Gastrocnemius medialis (tissue), 4 donors: ENCODE results near the gene AGTRAP.

Experiments used
- CTCF ChIP-seq, 5 experiments: fragments of 450-650 bp in 3 of 5; fragments of 200-600 bp in 2 of 5; sonication (generic) in 2 of 5; IDR thresholded peaks in 4 of 5; conservative IDR thresholded peaks in 1 of 5; 1 replicate in 4 of 5; 2 replicates in 1 of 5; pipeline ENCODE4 v1.5.1; 2016 to 2019; ENCODE audit warnings: antibody characterized with exemption in 5 of 5, mild to moderate bottlenecking in 3 of 5, moderate library complexity in 3 of 5
- POLR2A ChIP-seq, 2 donors: fragments of 450-650 bp; IDR thresholded peaks; one replicate each; pipeline ENCODE4 v1.6.1; 2017; ENCODE audit warnings: antibody characterized with exemption in 2 of 2, mild to moderate bottlenecking in 2 of 2, moderate library complexity in 2 of 2

DNA sequence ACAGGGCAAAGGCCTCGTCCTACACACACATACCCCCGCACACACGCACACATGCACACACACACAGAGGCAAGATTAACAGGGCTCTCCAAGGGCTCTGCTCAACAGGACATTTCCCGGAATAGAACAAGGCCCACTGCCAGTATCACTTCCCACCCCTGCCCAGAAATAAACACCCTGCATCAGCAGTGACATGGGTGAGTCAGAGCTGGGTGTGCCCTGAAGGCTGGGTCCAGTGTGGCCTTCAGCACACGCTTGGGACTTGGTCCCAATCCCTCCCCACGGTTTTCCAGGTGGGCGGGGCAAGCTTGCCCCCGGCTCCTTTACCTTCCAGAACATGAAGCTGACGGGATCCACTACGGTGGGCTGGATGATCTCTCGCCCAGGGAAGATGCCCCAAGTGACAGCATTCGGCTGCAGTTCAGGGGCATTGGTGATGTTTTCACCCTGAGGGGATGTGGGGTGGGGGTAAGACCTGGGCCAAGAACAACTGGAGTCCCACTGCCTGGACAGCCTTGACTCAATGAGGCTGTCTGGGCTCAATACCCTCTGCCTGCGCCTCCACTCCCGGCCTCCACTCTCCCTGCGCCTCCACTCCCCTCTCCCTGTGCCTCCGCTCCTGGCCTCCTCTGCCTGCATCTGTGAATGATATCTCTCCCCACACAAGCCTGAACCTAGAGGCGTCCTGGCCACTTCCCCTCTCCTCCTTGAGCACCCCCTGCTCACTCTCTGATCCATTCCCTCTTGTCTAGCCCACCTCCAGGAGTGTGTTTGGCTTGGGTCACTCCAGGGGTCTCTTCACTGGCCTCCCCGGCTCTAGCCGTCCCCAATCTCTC lies 55.2 kb downstream of the AGTRAP start:
- TF ChIP-seq POLR2A (IDR thresholded peaks at IDR 0.05) (peak; percentile 75 to 85), CTCF (IDR thresholded peaks at IDR 0.05 in 4 of 5, conservative IDR thresholded peaks at IDR 0.05 in 1 of 5) (no peak)
